Activated CD4-positive, alpha-beta T cell treated with anti-CD3 and anti-CD28 coated beads, Interleukin-2, amount 10 ng/mL, durations not matched to agents 7 days and 5 days (primary cell): Measurements from ENCODE around the gene BICD1. TPM values are rescaled to one million over a fixed set of nuclear protein-coding genes. Genes with fewer than 3 reads are reported as not detected.
"Not testable (repeated sequence)": the region's sequence is repeated elsewhere in the genome, so short reads cannot be mapped to it uniquely, and the experiment has no call there.

ENCODE experiments used
- CTCF ChIA-PET: fragments of 350-600 bp; sonication (Branson Sonifier 250); formaldehyde crosslinking; loops from one replicate; lab custom pipeline; 2021; ENCODE audit warnings: antibody characterized with exemption; lab: Charles Lee
- POLR2A ChIA-PET: fragments of 350-600 bp; sonication (Branson Sonifier 250); formaldehyde crosslinking; loops from one replicate; lab custom pipeline; 2021; ENCODE audit warnings: antibody characterized with exemption; lab: Charles Lee
- DNase-seq: peaks from one replicate; pipeline ENCODE4 v3.0.0-alpha.2; 2020
- H3K27ac Mint-ChIP-seq: one replicate; pipeline ENCODE4 v1.8.0; 2021; ENCODE audit warnings: mild to moderate bottlenecking, moderate library complexity, mixed read lengths
- H3K27me3 Mint-ChIP-seq: one replicate; pipeline ENCODE4 v1.8.0; 2021; ENCODE audit warnings: mixed read lengths
- H3K36me3 Mint-ChIP-seq: one replicate; pipeline ENCODE4 v1.8.0; 2021; ENCODE audit warnings: low read depth, mixed read lengths
- H3K4me1 Mint-ChIP-seq: one replicate; pipeline ENCODE4 v1.8.0; 2021; ENCODE audit warnings: mixed read lengths
- H3K4me3 Mint-ChIP-seq: one replicate; pipeline ENCODE4 v1.8.0; 2021; ENCODE audit warnings: mild to moderate bottlenecking, moderate library complexity, mixed read lengths
- H3K9me3 Mint-ChIP-seq: one replicate; pipeline ENCODE4 v1.8.0; 2021; ENCODE audit warnings: mixed read lengths
- total RNA-seq, 2 experiments: library from RNA; stranded (reverse); gene quantifications; one replicate each; pipeline ENCODE4 v1.2.3, GENCODE V29; 2021

BICD1 gene
- total RNA-seq, 2 experiments from 2014 or later, result 20.2 to 22.4 TPM

DNA sequence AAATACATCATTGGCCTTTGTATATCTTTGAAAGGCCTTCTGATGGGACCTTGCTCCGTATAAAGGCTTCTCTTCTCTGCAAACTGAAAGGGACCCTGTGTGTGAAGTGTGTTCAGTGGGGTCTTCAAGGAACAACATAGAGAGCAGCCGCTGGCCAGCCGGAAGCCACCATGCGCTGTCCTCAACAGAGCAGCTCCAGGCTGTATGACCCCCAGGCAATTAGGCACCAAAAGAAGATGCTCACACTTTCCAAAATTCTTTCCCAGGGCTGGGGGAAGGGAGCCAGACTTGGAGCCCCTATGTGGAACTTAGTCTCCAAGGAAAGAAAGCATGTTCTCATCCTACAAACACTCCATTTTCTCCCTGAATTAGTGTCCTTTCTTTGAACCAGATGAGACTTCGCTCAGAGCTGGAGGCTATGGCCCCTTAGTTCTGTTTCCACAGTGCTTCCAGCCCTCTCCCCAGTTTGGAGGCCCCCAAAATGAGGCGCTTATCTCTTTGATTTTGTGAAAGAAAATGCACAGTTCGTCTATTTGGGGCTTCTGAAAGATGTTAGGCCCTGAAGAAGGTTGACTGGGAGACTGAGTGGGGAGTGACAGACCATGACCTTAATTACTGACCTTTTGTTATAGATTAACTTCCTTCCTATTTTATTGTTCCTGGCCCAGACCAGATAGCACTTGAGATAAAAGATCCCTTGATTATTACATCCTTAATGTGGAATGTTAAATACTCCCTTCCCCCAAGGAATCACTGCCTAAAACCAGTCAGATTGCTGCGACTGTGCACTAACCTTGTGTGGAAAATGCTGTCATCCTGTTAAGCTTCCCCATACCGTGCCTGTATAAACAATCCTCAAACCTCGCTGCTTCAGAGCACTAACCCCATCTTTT is 164.4 kb downstream of the BICD1 start:
- Mint-ChIP-seq H3K27ac (no peak overlapping the region), H3K9me3 (no peaks in the 10 kb centered on the region), H3K4me1 (peaks cover 19% of the 10 kb centered on the region), H3K36me3 (no peaks in the 10 kb centered on the region), H3K4me3 (no peak overlapping the region), H3K27me3 (no peaks in the 10 kb centered on the region)
- POLR2A ChIA-PET, result no interaction called here
- DNase-seq, result no peak
- CTCF ChIA-PET, result no interaction called here

DNA sequence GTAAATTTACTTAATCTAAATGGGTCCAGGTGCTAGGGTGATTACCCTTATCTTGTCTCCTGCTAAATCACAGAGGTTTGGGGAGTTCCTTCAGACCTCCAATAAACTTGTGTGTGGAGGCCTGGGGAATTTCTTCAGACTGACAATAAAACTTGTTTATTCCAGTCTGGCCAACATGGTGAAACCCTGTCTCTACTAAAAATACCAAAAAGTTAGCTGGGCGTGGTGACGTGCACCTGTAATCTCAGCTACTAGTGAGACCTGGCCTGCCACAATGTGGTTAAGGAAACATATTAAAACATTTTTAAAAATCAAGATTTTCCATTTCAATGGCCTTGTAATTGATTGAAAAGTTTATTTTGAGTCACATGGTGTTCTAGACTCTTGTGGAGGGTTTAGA is 165.8 kb downstream of the BICD1 start:
- no peak for DNase-seq
- Mint-ChIP-seq H3K36me3 (no peaks in the 10 kb centered on the region), H3K27ac (peak overlapping the region; percentile 91), H3K4me3 (no peak overlapping the region), H3K9me3 (no peaks in the 10 kb centered on the region), H3K4me1 (peaks cover 19% of the 10 kb centered on the region), H3K27me3 (no peaks in the 10 kb centered on the region)
- ChIA-PET CTCF (no interaction called here), POLR2A (no interaction called here)

DNA sequence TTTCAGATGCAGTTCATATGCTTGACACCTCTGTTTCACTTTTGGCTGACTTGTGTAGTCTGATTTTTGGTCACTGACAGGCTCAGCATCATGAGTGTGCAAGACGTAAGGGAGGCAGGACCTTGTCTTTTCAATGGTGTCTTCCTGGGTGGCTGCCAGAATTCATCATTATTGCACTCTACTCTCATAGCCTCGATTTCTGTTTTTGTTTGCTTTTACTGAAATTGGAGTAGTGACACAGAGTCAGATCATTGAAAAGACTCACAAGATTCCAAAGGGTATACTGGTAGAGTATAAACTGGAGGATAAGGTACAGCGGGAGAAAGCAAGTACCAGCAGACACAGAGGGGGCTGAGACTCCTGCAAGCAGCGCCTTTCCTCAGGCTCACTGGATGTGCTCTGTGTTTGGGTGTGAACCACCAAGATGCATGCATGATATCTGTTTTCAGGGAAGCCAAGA is 166.4 kb downstream of the BICD1 start:
- DNase-seq, result no peak
- no peaks in the 10 kb centered on the region for H3K27me3 Mint-ChIP-seq
- H3K4me3 Mint-ChIP-seq, result peak overlapping the region; percentile 4
- ChIA-PET POLR2A (interaction anchor here (0.6 kb wide), 1 partner anchor 40 kb away, joined by 3 read pairs; no protein-coding TSS in a partner anchor), CTCF (no interaction called here)
- H3K9me3 Mint-ChIP-seq, result no peaks in the 10 kb centered on the region
- H3K27ac Mint-ChIP-seq, result peak overlapping the region; percentile 91
- peaks cover 19% of the 10 kb centered on the region for H3K4me1 Mint-ChIP-seq
- H3K36me3 Mint-ChIP-seq, result no peaks in the 10 kb centered on the region

GRCh38 chr12:32273712-32274111 is 167.1 kb downstream of the BICD1 start:
- Mint-ChIP-seq H3K36me3 (no peaks in the 10 kb centered on the region), H3K9me3 (no peaks in the 10 kb centered on the region), H3K4me1 (peaks cover 19% of the 10 kb centered on the region), H3K27me3 (no peaks in the 10 kb centered on the region), H3K27ac (peak overlapping the region; percentile 91), H3K4me3 (no peak overlapping the region)
- peak; percentile 36 for DNase-seq
- ChIA-PET CTCF (no interaction called here), POLR2A (interaction anchor here (0.6 kb wide), 1 partner anchor 40 kb away, joined by 3 read pairs; no protein-coding TSS in a partner anchor)

DNA sequence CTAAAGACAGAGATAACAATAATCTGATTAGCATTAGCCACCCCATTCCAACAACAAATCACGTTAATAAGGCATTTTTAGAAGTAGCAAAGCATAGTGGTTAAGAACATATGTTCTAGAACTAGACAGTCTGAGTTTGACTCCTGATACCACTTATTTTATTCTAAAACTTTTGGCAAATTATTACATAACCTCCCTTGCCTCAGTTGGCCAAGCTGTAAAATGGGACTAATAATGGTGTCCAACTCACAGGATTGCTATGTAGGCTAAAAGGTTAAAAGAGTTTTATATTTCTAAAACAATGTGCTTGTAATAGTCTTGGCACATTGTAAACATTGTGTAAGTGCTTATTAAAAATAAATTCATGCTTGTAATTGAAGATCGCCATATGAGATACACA is 168.0 kb downstream of the BICD1 start:
- H3K4me1 Mint-ChIP-seq, result peaks cover 19% of the 10 kb centered on the region
- ChIA-PET POLR2A (no interaction called here), CTCF (no interaction called here)
- no peaks in the 10 kb centered on the region for H3K9me3 Mint-ChIP-seq
- no peak overlapping the region for H3K4me3 Mint-ChIP-seq
- no peak for DNase-seq
- no peaks in the 10 kb centered on the region for H3K36me3 Mint-ChIP-seq
- no peak overlapping the region for H3K27ac Mint-ChIP-seq
- H3K27me3 Mint-ChIP-seq, result no peaks in the 10 kb centered on the region

GRCh38 chr12:32275520-32275919 is 168.9 kb downstream of the BICD1 start:
- POLR2A ChIA-PET, H3K9me3 Mint-ChIP-seq, H3K36me3 Mint-ChIP-seq, CTCF ChIA-PET, H3K4me3 Mint-ChIP-seq, DNase-seq, H3K27ac Mint-ChIP-seq, H3K27me3 Mint-ChIP-seq: not testable (repeated sequence)
- H3K4me1 Mint-ChIP-seq, result peaks cover 19% of the 10 kb centered on the region

DNA sequence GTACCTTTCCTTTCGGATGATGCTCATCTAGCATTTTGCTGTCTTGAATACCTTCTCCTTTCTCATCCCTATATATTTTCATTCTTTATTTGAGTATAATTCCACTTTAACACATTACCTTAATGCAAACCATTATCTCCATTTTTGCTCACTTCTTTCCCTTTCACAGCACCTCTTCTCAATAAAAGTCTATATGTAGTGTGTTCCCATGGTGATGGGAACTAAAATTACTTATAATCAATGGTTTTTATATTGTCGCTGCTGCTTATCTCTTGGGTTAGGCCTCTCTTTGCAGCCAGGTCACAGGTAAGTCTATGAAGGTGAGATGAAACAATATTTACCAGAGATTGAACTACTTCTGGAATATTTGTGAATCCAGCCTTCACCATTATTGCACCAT is 171.1 kb downstream of the BICD1 start:
- POLR2A ChIA-PET, result no interaction called here
- H3K4me3 Mint-ChIP-seq, result no peak overlapping the region

DNA sequence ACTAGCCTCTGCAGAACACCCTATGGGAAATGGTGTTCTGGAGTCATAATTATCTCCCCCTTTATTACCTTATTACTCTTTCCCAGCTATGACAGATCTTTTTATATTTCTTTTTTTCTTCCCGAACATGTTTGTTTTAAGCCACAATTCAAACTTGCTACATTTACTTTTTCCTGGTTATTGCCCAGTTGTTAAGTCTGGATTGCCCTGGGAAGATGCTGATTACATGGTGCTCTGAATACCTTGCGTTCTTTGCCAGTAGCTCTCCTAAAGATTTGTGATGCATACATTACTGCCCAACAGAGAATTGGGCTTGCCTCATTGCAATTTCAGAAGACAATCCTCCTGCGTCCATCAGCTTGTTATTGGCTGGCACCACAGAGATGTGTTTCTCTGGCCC is 174.5 kb downstream of the BICD1 start:
- H3K9me3 Mint-ChIP-seq, result no peaks in the 10 kb centered on the region
- no peaks in the 10 kb centered on the region for H3K36me3 Mint-ChIP-seq
- no peak for DNase-seq
- no peak overlapping the region for H3K4me3 Mint-ChIP-seq
- CTCF ChIA-PET, result interaction anchor here (0.6 kb wide), 1 partner anchor 608 kb away, joined by 3 read pairs; no protein-coding TSS in a partner anchor
- no peaks in the 10 kb centered on the region for H3K4me1 Mint-ChIP-seq
- POLR2A ChIA-PET, result no interaction called here
- H3K27me3 Mint-ChIP-seq, result no peaks in the 10 kb centered on the region
- H3K27ac Mint-ChIP-seq, result no peak overlapping the region

More for the DNA sequence above, 171.1 kb downstream of the BICD1 start:
- Mint-ChIP-seq H3K27me3 (no peaks in the 10 kb centered on the region), H3K9me3 (no peaks in the 10 kb centered on the region), H3K27ac (no peak overlapping the region), H3K36me3 (no peaks in the 10 kb centered on the region), H3K4me1 (peaks cover 13% of the 10 kb centered on the region)
- no peak for DNase-seq
- CTCF ChIA-PET, result interaction anchor here (1.0 kb wide), 1 partner anchor 35 kb away, joined by 4 read pairs; no protein-coding TSS in a partner anchor

DNA sequence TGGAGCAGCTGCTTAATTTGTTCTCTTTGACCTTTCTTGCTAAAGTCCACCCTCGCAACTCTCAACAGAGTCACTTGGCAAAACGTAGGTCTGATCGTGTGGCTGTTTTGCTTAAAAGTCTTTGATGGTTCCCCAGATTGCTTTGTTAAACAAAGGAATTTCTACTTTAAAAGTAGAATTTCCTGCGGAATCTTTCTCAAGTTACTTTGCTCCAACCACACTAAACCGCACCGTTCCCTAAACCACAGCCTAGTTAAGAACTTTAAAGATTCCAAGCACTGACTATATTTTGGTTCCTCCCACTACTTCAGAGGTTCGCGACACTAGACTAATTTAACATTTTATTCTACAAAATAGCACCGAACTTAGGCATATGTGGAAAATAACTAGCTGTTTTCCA is 177.9 kb downstream of the BICD1 start:
- H3K27me3 Mint-ChIP-seq, result no peaks in the 10 kb centered on the region
- H3K4me1 Mint-ChIP-seq, result no peaks in the 10 kb centered on the region
- DNase-seq, result no peak
- no peaks in the 10 kb centered on the region for H3K36me3 Mint-ChIP-seq
- H3K4me3 Mint-ChIP-seq, result no peak overlapping the region
- H3K27ac Mint-ChIP-seq, result no peak overlapping the region
- CTCF ChIA-PET, result no interaction called here
- POLR2A ChIA-PET, result no interaction called here
- no peaks in the 10 kb centered on the region for H3K9me3 Mint-ChIP-seq

GRCh38 chr12:32285021-32285420 is 178.4 kb downstream of the BICD1 start:
- H3K4me1 Mint-ChIP-seq, result no peaks in the 10 kb centered on the region
- ChIA-PET CTCF (no interaction called here), POLR2A (no interaction called here)

DNA sequence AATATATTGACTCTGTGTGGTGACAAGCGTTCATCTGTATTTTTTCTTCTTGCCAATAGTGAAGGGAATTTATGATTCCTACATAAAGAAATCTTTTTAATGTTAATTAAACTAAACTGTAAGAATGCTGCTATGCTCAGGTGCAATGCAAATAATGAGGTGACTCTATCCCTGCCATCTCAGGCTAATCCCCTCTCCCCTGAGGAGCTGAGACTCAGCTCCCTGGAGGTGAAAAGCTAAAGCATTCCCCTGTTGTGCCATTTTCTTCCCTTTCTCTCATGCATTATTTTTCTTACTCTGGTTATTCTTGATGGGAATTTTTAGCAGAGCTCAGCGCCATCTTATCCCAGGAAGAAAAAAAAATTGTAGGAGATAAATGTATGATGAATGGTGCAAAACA is 178.8 kb downstream of the BICD1 start:
- POLR2A ChIA-PET, result no interaction called here
- no peaks in the 10 kb centered on the region for H3K9me3 Mint-ChIP-seq
- H3K4me3 Mint-ChIP-seq, result no peak overlapping the region
- DNase-seq, result no peak
- H3K27ac Mint-ChIP-seq, result no peak overlapping the region
- no peaks in the 10 kb centered on the region for H3K4me1 Mint-ChIP-seq
- CTCF ChIA-PET, result no interaction called here
- H3K36me3 Mint-ChIP-seq, result no peaks in the 10 kb centered on the region
- no peaks in the 10 kb centered on the region for H3K27me3 Mint-ChIP-seq

More at GRCh38 chr12:32285021-32285420, 178.4 kb downstream of the BICD1 start:
- no peaks in the 10 kb centered on the region for H3K9me3 Mint-ChIP-seq
- H3K27me3 Mint-ChIP-seq, result no peaks in the 10 kb centered on the region
- H3K27ac Mint-ChIP-seq, result no peak overlapping the region
- DNase-seq, result no peak
- no peak overlapping the region for H3K4me3 Mint-ChIP-seq
- no peaks in the 10 kb centered on the region for H3K36me3 Mint-ChIP-seq

DNA sequence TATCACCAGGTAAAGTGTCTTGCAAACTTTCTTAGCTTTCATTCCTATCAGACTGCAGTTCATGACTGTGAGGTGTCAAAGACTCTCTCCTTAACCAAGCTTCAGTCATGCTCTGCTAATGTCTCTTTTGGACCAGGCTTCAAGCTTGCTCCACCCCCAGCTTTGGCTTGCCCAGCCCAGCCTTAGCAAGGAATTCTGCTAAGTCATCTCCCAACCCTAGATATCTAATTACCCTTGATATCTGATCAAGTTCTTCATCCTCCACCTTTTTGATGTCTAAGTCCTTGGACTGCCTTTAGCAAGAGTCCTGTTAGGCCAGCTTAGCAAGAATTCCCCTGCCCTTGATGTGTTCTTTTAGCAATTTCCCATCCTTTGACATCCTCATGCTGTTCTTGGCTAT is 183.8 kb downstream of the BICD1 start:
- Mint-ChIP-seq H3K9me3 (no peaks in the 10 kb centered on the region), H3K4me1 (no peaks in the 10 kb centered on the region), H3K4me3 (no peak overlapping the region), H3K27me3 (no peaks in the 10 kb centered on the region), H3K27ac (no peak overlapping the region), H3K36me3 (no peaks in the 10 kb centered on the region)
- CTCF ChIA-PET, result interaction anchor here (0.5 to 1.2 kb wide), 2 partner anchors 184 to 216 kb away, joined by 3 read pairs; partner anchors contain the start of gene BICD1
- no peak for DNase-seq
- POLR2A ChIA-PET, result no interaction called here

DNA sequence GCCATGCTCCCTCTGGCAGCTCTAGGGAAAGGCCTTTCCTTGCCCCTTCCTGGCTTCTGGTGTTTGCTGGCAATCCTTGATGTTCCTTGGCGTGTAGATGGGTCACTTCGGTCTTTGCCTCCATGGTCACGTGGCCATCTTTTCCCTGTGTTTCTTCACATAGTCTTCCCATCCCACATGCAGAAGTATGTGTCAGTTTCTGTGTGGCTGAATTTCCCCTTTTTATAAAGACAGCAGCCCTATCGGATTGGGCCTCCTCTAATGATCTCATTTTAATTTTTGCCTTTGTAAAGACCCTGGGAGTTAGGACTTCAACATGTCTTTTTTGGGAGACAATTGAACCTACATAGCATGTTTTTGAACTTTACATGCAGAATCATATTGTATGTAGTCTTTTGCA is 185.5 kb downstream of the BICD1 start:
- no peaks in the 10 kb centered on the region for H3K4me1 Mint-ChIP-seq
- ChIA-PET CTCF (no interaction called here), POLR2A (no interaction called here)
- DNase-seq, result no peak
- H3K27ac Mint-ChIP-seq, result no peak overlapping the region
- no peaks in the 10 kb centered on the region for H3K27me3 Mint-ChIP-seq
- H3K9me3 Mint-ChIP-seq, result no peaks in the 10 kb centered on the region
- no peak overlapping the region for H3K4me3 Mint-ChIP-seq
- no peaks in the 10 kb centered on the region for H3K36me3 Mint-ChIP-seq
